MV-4-11 (cell line): ENCODE data around the gene RSBN1.

Experiments
- DNase-seq: peaks from one replicate; lab custom pipeline; 2025; lab: John Stamatoyannopoulos, UW

Gene RSBN1

GRCh38 chr1:113812661-113813135, 422 bp upstream of the RSBN1 start:
- DNase-seq = no peak

GRCh38 chr1:113811156-113811887, 954 bp downstream of the RSBN1 start:
- peak; percentile 14 for DNase-seq

- no peak for DNase-seq
Measured at GRCh38 chr1:113809670-113810602, 2.3 kb downstream of the RSBN1 start.

- DNase-seq = no peak
Measured at GRCh38 chr1:113808450-113809195, 3.7 kb downstream of the RSBN1 start.

- DNase-seq = no peak
Measured at GRCh38 chr1:113805639-113806038, 6.6 kb downstream of the RSBN1 start.

- no peak for DNase-seq
Measured at GRCh38 chr1:113805256-113805531, 7.1 kb downstream of the RSBN1 start.

- DNase-seq = peak; percentile 77
Measured at GRCh38 chr1:113804421-113805255, 7.6 kb downstream of the RSBN1 start.

GRCh38 chr1:113802367-113803007, 9.8 kb downstream of the RSBN1 start:
- DNase-seq = no peak

GRCh38 chr1:113800487-113800886, 11.8 kb downstream of the RSBN1 start:
- no peak for DNase-seq

GRCh38 chr1:113797472-113797871, 14.8 kb downstream of the RSBN1 start:
- no peak for DNase-seq

GRCh38 chr1:113793878-113794834, 18.1 kb downstream of the RSBN1 start:
- no peak for DNase-seq

- DNase-seq = no peak
Measured at GRCh38 chr1:113792986-113793385, 19.3 kb downstream of the RSBN1 start.

GRCh38 chr1:113792471-113792870, 19.8 kb downstream of the RSBN1 start:
- DNase-seq = no peak

GRCh38 chr1:113788802-113789201, 23.5 kb downstream of the RSBN1 start:
- DNase-seq = no peak

GRCh38 chr1:113787663-113788062, 24.6 kb downstream of the RSBN1 start:
- DNase-seq = no peak

GRCh38 chr1:113786069-113786468, 26.2 kb downstream of the RSBN1 start:
- DNase-seq = no peak

GRCh38 chr1:113784104-113784779, 28.0 kb downstream of the RSBN1 start:
- peak; percentile 22 for DNase-seq

GRCh38 chr1:113783254-113784103, 28.8 kb downstream of the RSBN1 start:
- peak; percentile 96 for DNase-seq
